GM23248 (cell line): ENCODE data around the gene MTHFD2L.

Experiments used
- EZH2 ChIP-seq: fragments of 200-600 bp; sonication (generic); IDR thresholded peaks from 2 replicates; pipeline ENCODE4 v1.6.1; 2018; ENCODE audit warnings: antibody characterized with exemption, mild to moderate bottlenecking; ENCODE audit not compliant: insufficient read depth, poor library complexity, severe bottlenecking
- EZH2phosphoT487 ChIP-seq: fragments of 200-600 bp; sonication (generic); IDR thresholded peaks from 2 replicates; pipeline ENCODE4 v1.6.1; 2018; ENCODE audit warnings: antibody characterized with exemption, moderate library complexity, mild to moderate bottlenecking, low read depth; ENCODE audit not compliant: insufficient read depth

DNA sequence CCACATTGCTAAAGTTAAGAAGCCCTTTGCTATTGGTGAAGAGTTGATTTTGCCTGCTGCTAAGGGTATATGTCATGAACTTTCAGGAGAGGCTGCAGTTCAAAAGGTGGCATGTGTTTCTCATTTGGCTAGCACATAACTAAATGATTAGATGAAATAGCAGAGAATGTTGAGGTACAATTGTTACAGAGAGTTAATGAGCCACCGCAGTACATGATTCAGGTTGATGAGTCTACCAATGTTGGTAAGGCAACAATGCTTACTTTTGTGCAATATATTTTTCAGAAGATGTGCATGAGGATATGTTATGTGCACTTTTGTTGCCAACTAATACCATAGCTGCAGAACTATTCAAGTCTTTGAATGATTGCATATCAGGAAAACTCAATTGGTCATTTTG, 37.8 kb upstream of the MTHFD2L start:
- TF ChIP-seq EZH2 = no peak
- no peak for TF ChIP-seq EZH2phosphoT487
